Fibroblast of lung (primary cell): ENCODE data around the gene SHC4. TPM values are rescaled to one million over a fixed set of nuclear protein-coding genes. Genes with fewer than 3 reads are reported as not detected.

Experiments
- DNase-seq, 2 donors: peaks; one replicate each; pipeline versions ENCODE4 v3.0.0 to v3.0.0-alpha.2; 2010; ENCODE audit warnings: low read depth in 2 of 2
- H2AFZ ChIP-seq: 2 replicates; pipeline ENCODE4 v1.5.1; 2012; ENCODE audit warnings: low read length, control low read depth, inconsistent platforms
- H3K27ac ChIP-seq: 2 replicates; pipeline ENCODE4 v1.5.1; 2011; ENCODE audit warnings: low read length, control low read depth; ENCODE audit not compliant: insufficient read depth
- H3K27me3 ChIP-seq: 2 replicates; pipeline ENCODE4 v1.5.1; 2011; ENCODE audit warnings: mild to moderate bottlenecking, low read length; ENCODE audit not compliant: control insufficient read depth, insufficient read depth
- H3K36me3 ChIP-seq: 2 replicates; pipeline ENCODE4 v1.5.1; 2011; ENCODE audit warnings: low read length; ENCODE audit not compliant: control insufficient read depth, insufficient read depth
- H3K4me1 ChIP-seq: 2 replicates; pipeline ENCODE4 v1.5.1; 2011; ENCODE audit warnings: low read length; ENCODE audit not compliant: control insufficient read depth, insufficient read depth; ENCODE audit errors: extremely low read depth
- H3K4me2 ChIP-seq: 2 replicates; pipeline ENCODE4 v1.5.1; 2011; ENCODE audit warnings: low read length, control low read depth; ENCODE audit not compliant: insufficient read depth; ENCODE audit errors: extremely low read depth
- H3K4me3 ChIP-seq, 4 experiments: fragments of 200-600 bp in 1 of 4; sonication (generic) in 1 of 4; replicated peaks in 1 of 4; 2 replicates each; pipeline ENCODE4 v1.5.1; 2011 to 2016; ENCODE audit warnings: low read length in 4 of 4, low read depth in 3 of 4, mild to moderate bottlenecking in 3 of 4, control low read depth in 2 of 4, inconsistent platforms in 1 of 4, mixed read lengths in 1 of 4; ENCODE audit not compliant: insufficient read depth in 1 of 4; ENCODE audit errors: control extremely low read depth in 1 of 4
- H3K79me2 ChIP-seq: 2 replicates; pipeline ENCODE4 v1.5.1; 2012; ENCODE audit warnings: mild to moderate bottlenecking, low read length, inconsistent platforms; ENCODE audit not compliant: control insufficient read depth, insufficient read depth
- H3K9ac ChIP-seq: 2 replicates; pipeline ENCODE4 v1.5.1; 2011; ENCODE audit warnings: mild to moderate bottlenecking, low read length, control low read depth; ENCODE audit not compliant: insufficient read depth
- H3K9me3 ChIP-seq: 2 replicates; pipeline ENCODE4 v1.5.1; 2012; ENCODE audit warnings: low read depth, low read length; ENCODE audit not compliant: control insufficient read depth, insufficient read depth
- H4K20me1 ChIP-seq: 2 replicates; pipeline ENCODE4 v1.5.1; 2011; ENCODE audit warnings: low read length; ENCODE audit not compliant: control insufficient read depth, insufficient read depth; ENCODE audit errors: extremely low read depth
- CTCF ChIP-seq, 2 donors: IDR thresholded peaks in 1 of 2; conservative IDR thresholded peaks in 1 of 2; 1 replicate in 1 of 2; 2 replicates in 1 of 2; pipeline ENCODE4 v1.5.1; 2011 to 2012; ENCODE audit warnings: low read length in 2 of 2, control low read depth in 1 of 2, inconsistent platforms in 1 of 2, low read depth in 1 of 2, mild to moderate bottlenecking in 1 of 2
- EZH2 ChIP-seq: IDR thresholded peaks from 2 replicates; pipeline ENCODE4 v1.5.1; 2012; ENCODE audit warnings: low read length, control low read depth, mild to moderate bottlenecking; ENCODE audit errors: missing control alignments
- polyA plus RNA-seq, 2 donors: library from polyadenylated mRNA; depleted of rRNA in 1 of 2; stranded (reverse) in 1 of 2; unstranded in 1 of 2; fragments of >200 nt; gene quantifications; 2 replicates each; pipeline ENCODE4 v1.2.1, GENCODE V29; 2011 to 2012; ENCODE audit warnings: missing spikeins in 1 of 2
- total RNA-seq: library from RNA; depleted of rRNA; stranded (reverse); fragments of >200 nt; gene quantifications from 2 replicates; pipeline ENCODE4 v1.2.1, GENCODE V29; 2014

SHC4 gene
- total and polyA plus RNA-seq, 2 donors (not counting 1 experiment from before 2014, with no cell fraction given) = 0.75 to 1.5 TPM

DNA sequence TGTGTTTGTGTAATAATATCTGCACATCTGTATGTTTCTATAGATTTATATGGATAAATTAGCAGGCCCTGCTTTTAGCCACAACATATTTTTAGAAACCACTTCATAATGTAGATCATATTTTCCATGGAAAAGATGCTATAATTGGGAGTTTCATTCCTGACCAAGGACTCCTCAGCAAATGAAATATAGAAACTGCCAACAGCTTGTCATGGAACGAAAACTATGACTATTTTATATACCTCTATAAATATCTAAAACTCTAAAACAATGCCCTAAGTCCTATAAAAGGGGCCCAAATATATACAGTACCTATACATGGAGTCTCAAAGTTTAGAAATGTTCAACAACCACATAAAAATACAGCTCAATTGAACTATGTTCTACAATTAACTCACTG is 57.9 kb downstream of the SHC4 start:
- Histone ChIP-seq H4K20me1 (no peaks in the 10 kb centered on the region), H3K79me2 (no peaks in the 10 kb centered on the region), H3K9me3 (no peaks in the 10 kb centered on the region), H3K4me1 (no peaks in the 10 kb centered on the region), H2AFZ (no peak overlapping the region), H3K27ac (no peak overlapping the region), H3K36me3 (no peaks in the 10 kb centered on the region), H3K4me3 (no peak overlapping the region), H3K4me2 (no peak overlapping the region), H3K27me3 (no peaks in the 10 kb centered on the region), H3K9ac (no peak overlapping the region)
- no peak for DNase-seq
- TF ChIP-seq CTCF (conservative IDR thresholded peaks at IDR 0.05 in 1 of 2, IDR thresholded peaks at IDR 0.05 in 1 of 2; ENCODE audit: low read depth in 1 of 2, low read length in 2 of 2) = no peak

GRCh38 chr15:48905216-48905615 is 58.5 kb downstream of the SHC4 start:
- no peak overlapping the region for H3K4me2 ChIP-seq
- no peak overlapping the region for H3K4me3 ChIP-seq
- H3K9ac ChIP-seq = no peak overlapping the region
- no peaks in the 10 kb centered on the region for H3K9me3 ChIP-seq
- H2AFZ ChIP-seq = no peak overlapping the region
- H3K79me2 ChIP-seq = no peaks in the 10 kb centered on the region
- no peaks in the 10 kb centered on the region for H3K36me3 ChIP-seq
- no peaks in the 10 kb centered on the region for H4K20me1 ChIP-seq
- no peak overlapping the region for H3K27ac ChIP-seq
- DNase-seq = no peak
- no peaks in the 10 kb centered on the region for H3K4me1 ChIP-seq
- TF ChIP-seq CTCF (conservative IDR thresholded peaks at IDR 0.05 in 1 of 2, IDR thresholded peaks at IDR 0.05 in 1 of 2; ENCODE audit: low read depth in 1 of 2, low read length in 2 of 2) (no peak), EZH2 (no peak)
- no peaks in the 10 kb centered on the region for H3K27me3 ChIP-seq

DNA sequence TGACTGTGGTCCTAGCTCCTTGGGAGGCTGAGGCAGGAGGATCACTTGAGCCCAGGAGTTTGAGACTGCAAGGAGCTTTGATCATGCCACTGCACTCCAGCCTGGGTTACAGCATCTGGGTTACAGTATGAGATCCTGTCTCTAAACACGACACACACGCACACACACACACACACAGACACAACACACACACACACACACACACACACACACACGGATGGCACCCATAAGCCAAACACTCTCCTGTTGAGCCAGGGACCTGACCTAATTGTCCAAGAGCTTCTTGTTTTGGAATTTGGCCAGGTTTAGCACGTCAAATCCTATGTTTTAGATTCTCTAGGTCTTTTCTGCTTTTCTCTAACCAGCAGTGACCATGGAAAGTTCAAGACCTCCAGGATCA is 59.0 kb downstream of the SHC4 start:
- Histone ChIP-seq H3K27ac (no peak overlapping the region), H3K36me3 (no peaks in the 10 kb centered on the region), H3K4me3 (no peak overlapping the region), H4K20me1 (no peaks in the 10 kb centered on the region), H3K79me2 (no peaks in the 10 kb centered on the region), H3K9ac (no peak overlapping the region), H3K27me3 (no peaks in the 10 kb centered on the region), H3K9me3 (no peaks in the 10 kb centered on the region), H3K4me2 (no peak overlapping the region), H3K4me1 (no peaks in the 10 kb centered on the region), H2AFZ (no peak overlapping the region)
- DNase-seq = no peak
- TF ChIP-seq EZH2 = no peak
